Measurements from ENCODE around the gene SH2D2A. TPM values are rescaled to one million over a fixed set of nuclear protein-coding genes. Genes with fewer than 3 reads are reported as not detected.
A peak's percentile ranks its signal among the peaks of the same experiment; 100 is the strongest.

Gene SH2D2A
- total and polyA plus RNA-seq, 9 of the 15 experiments (the other 6 are each of a cell fraction or from before 2014, with no cell fraction given) = 0.89 to 33.6 (median 6.9) TPM

DNA sequence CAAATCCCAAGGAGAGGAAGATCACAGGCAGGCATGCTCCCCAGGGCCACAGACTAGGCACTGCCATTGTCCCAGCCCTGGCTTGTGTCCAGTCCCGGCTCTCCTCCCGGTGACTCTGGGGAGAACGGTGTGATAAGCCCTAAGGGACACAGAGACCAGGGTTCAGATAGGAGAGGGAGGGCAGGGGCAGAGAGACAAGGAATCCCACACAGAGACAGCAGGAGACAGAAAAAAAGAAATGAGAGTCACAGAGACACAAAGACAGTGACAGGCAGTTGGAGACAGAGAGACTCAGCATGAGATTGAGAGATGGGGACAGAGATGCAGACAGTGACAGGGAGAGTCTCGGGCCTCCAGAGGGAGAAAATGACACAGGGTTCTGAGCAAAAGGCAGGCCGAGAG, 41.9 kb upstream of the SH2D2A start:
- peak; percentile 57 for ATAC-seq
- Histone ChIP-seq H3K36me3 (ENCODE audit: control insufficient read depth, insufficient read depth, low read length) (no peaks in the 10 kb centered on the region), H3K4me3 (peak overlapping the region; percentile 34; the same call in 1 of the 2 replicates), H3K9me1 (ENCODE audit: control insufficient read depth, insufficient read depth, low read length) (no peaks in the 10 kb centered on the region), H3K27me3 (ENCODE audit: control insufficient read depth in 2 of 2, insufficient read depth in 2 of 2, low read length in 2 of 2) (no peaks in the 10 kb centered on the region), H3K4me1 (replicated peaks in 1 of 2; ENCODE audit: control insufficient read depth in 2 of 2, insufficient read depth in 2 of 2, low read length in 2 of 2) (peaks cover 59 to 73% of the 10 kb centered on the region in 2 experiments), H4K20me1 (replicated peaks; ENCODE audit: control insufficient read depth, insufficient read depth, low read length) (no peaks in the 10 kb centered on the region), H3K9me3 (replicated peaks; ENCODE audit: control insufficient read depth, insufficient read depth, low read depth, low read length) (no peaks in the 10 kb centered on the region), H3K79me2 (ENCODE audit: control insufficient read depth, insufficient read depth, low read length) (peaks cover 17% of the 10 kb centered on the region; the same call in 2 of the 3 replicates), H3K27ac (ENCODE audit: extremely low read depth, low read depth, low read length) (no peak overlapping the region; the same call in 2 of the 3 replicates), H3K4me2 (ENCODE audit: insufficient read depth, low read length) (peak overlapping the region; percentile 90), H3K9ac (ENCODE audit: insufficient read depth in 1 of 2, low read depth in 2 of 2, low read length in 2 of 2) (peak overlapping the region; percentile 8 to 78; a peak in 2 of 4 replicates), H2AFZ (ENCODE audit: low read depth, low read length) (peak overlapping the region; percentile 69; the same call in 1 of the 2 replicates)
- peak; percentile 71 for FAIRE-seq
- in situ Hi-C loops (cut with MboI) (no loop called here), intact Hi-C loops (cut with micrococcal nuclease) (no loop called here)
- WGBS (ENCODE audit: insufficient coverage, low coverage, missing lambda C conversion rate) = 3% methylated on average over 3 of the region's 5 CpGs
- no TSS peak for BruUV-seq (replicated peaks)
- peak; percentile 46 to 66 (median 52) for DNase-seq (ENCODE audit: extremely low read depth in 1 of 4, low spot score in 3 of 4)
- ChIA-PET POLR2A (interaction anchor here (0.5 to 2.3 kb wide), 7 partner anchors 10 to 199 kb away, joined by 3 to 10 read pairs (median 4); no protein-coding TSS in a partner anchor), CTCF (ENCODE audit: low intra/inter-chr PET ratio) (interaction anchor here (3.3 kb wide), 1 partner anchor 132 kb away, joined by 31 read pairs; no protein-coding TSS in a partner anchor)
- TF ChIP-seq HDAC1 (IDR thresholded peaks at IDR 0.05) (peak in 1 of 2 experiments; percentile 63; a peak in 2 of 4 replicates), NFIC (IDR thresholded peaks at IDR 0.05) (peak; percentile 73), NFE2 (IDR thresholded peaks at IDR 0.05; ENCODE audit: low read depth) (0 out of 2 replicates have a peak, but pooled peaks have one; percentile 15), RCOR1 (IDR thresholded peaks at IDR 0.05; ENCODE audit: borderline replicate concordance in 1 of 2, low read depth in 2 of 2, low read length in 2 of 2) (peak in 1 of 2 experiments; percentile 32; a peak in 1 of 4 replicates), ZNF165 (CRISPR knock-in tag; IDR thresholded peaks at IDR 0.05; ENCODE audit: borderline replicate concordance) (no peak), PCBP2 (IDR thresholded peaks at IDR 0.05; ENCODE audit: low read depth, low read length, poor library complexity, severe bottlenecking) (no peak), BMI1 (IDR thresholded peaks at IDR 0.05; ENCODE audit: low read length) (no peak), SMARCE1 (IDR thresholded peaks at IDR 0.05) (0 out of 2 replicates have a peak, but pooled peaks have one; percentile 18), ZNF41 (CRISPR knock-in tag; conservative IDR thresholded peaks at IDR 0.05) (no peak), ZNF354B (CRISPR knock-in tag; IDR thresholded peaks at IDR 0.05) (no peak), SLC30A9 (CRISPR knock-in tag; IDR thresholded peaks at IDR 0.05) (no peak), ZNF184 (CRISPR knock-in tag; IDR thresholded peaks at IDR 0.05) (no peak), RBBP5 (IDR thresholded peaks at IDR 0.05; ENCODE audit: borderline replicate concordance, insufficient read depth, low read length, poor library complexity, severe bottlenecking) (peak; percentile 15)
- TF ChIP-seq, protein P1, sequence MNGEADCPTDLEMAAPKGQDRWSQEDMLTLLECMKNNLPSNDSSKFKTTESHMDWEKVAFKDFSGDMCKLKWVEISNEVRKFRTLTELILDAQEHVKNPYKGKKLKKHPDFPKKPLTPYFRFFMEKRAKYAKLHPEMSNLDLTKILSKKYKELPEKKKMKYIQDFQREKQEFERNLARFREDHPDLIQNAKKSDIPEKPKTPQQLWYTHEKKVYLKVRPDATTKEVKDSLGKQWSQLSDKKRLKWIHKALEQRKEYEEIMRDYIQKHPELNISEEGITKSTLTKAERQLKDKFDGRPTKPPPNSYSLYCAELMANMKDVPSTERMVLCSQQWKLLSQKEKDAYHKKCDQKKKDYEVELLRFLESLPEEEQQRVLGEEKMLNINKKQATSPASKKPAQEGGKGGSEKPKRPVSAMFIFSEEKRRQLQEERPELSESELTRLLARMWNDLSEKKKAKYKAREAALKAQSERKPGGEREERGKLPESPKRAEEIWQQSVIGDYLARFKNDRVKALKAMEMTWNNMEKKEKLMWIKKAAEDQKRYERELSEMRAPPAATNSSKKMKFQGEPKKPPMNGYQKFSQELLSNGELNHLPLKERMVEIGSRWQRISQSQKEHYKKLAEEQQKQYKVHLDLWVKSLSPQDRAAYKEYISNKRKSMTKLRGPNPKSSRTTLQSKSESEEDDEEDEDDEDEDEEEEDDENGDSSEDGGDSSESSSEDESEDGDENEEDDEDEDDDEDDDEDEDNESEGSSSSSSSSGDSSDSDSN (IDR thresholded peaks at IDR 0.05; ENCODE audit: borderline replicate concordance in 1 of 2, low read depth in 2 of 2, low read length in 2 of 2) = 0 out of 4 replicates have a peak, but pooled peaks of 1 of the 2 experiments have one; percentile 38
- TF ChIP-seq, protein P2, sequence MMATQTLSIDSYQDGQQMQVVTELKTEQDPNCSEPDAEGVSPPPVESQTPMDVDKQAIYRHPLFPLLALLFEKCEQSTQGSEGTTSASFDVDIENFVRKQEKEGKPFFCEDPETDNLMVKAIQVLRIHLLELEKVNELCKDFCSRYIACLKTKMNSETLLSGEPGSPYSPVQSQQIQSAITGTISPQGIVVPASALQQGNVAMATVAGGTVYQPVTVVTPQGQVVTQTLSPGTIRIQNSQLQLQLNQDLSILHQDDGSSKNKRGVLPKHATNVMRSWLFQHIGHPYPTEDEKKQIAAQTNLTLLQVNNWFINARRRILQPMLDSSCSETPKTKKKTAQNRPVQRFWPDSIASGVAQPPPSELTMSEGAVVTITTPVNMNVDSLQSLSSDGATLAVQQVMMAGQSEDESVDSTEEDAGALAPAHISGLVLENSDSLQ (IDR thresholded peaks at IDR 0.05) = peak; percentile 81

Data from K562 (cell line).